HepG2 (cell line): Measurements from ENCODE around the gene FAM83D. TPM values are rescaled to one million over a fixed set of nuclear protein-coding genes. Genes with fewer than 3 reads are reported as not detected.
A peak's percentile ranks its signal among the peaks of the same experiment; 100 is the strongest.

Experiments used
- ATAC-seq: fragments of 200-7000 bp; cut with Tn5 transposase; 3 replicates; pipeline ENCODE4 v1.9.1; 2020; ENCODE audit warnings: mild to moderate bottlenecking, moderate library complexity
- BruUV-seq: library from RNA; stranded (reverse); fragments of 400-500 nt; replicated peaks from 2 replicates; lab custom pipeline; 2021; lab: Mats Ljungman, UMichigan
- CTCF ChIA-PET: fragments of 300-600 bp; formaldehyde crosslinking; extraction: SDS; loops from one replicate; lab custom pipeline; 2021; ENCODE audit warnings: low total read pairs, inconsistent platforms, low intra/inter-chr PET ratio; lab: Yijun Ruan, JAX
- POLR2A ChIA-PET: fragments of 350-600 bp; sonication (Branson Sonifier 250); formaldehyde crosslinking; loops from one replicate; lab custom pipeline; 2020; ENCODE audit warnings: antibody characterized with exemption, inconsistent platforms; lab: Yijun Ruan, JAX
- DNase-seq: peaks from one replicate; pipeline ENCODE4 v3.0.0-alpha.2; 2015; ENCODE audit warnings: low spot score
- FAIRE-seq: peaks from 3 replicates; lab custom pipeline; 2011; peaks lifted over from hg19 to GRCh38; lab: Jason Lieb, UNC
- H2AFZ ChIP-seq: one replicate; pipeline ENCODE4 v1.6.1; 2011; ENCODE audit warnings: low read length, inconsistent platforms
- H3K27ac ChIP-seq: fragments of 300-600 bp; 3 replicates; pipeline ENCODE4 v1.8.0; 2011; ENCODE audit warnings: mixed run types, mild to moderate bottlenecking, mixed read lengths, low read length, inconsistent platforms; ENCODE audit not compliant: insufficient read depth; ENCODE audit errors: extremely low read length
- H3K27me3 ChIP-seq, 2 experiments: fragments of 200-600 bp in 1 of 2; 2 replicates in 1 of 2; 3 replicates in 1 of 2; pipeline versions ENCODE4 v1.6.0 to v1.8.0; 2011; ENCODE audit warnings: low read length in 2 of 2, mild to moderate bottlenecking in 2 of 2, moderate library complexity in 2 of 2, inconsistent platforms in 1 of 2; ENCODE audit not compliant: insufficient read depth in 2 of 2, control insufficient read depth in 1 of 2
- H3K36me3 ChIP-seq, 2 experiments: fragments of 200-600 bp in 1 of 2; replicated peaks in 1 of 2; 2 replicates in 1 of 2; 3 replicates in 1 of 2; pipeline versions ENCODE4 v1.5.1 to v1.8.0; 2011; ENCODE audit warnings: low read length in 2 of 2, inconsistent platforms in 1 of 2; ENCODE audit not compliant: insufficient read depth in 2 of 2, control insufficient read depth in 1 of 2
- H3K4me1 ChIP-seq: 2 replicates; pipeline ENCODE4 v1.5.1; 2012; ENCODE audit warnings: low read length, inconsistent platforms; ENCODE audit not compliant: insufficient read depth
- H3K4me2 ChIP-seq: 2 replicates; pipeline ENCODE4 v1.6.0; 2011; ENCODE audit warnings: low read depth, low read length, inconsistent platforms
- H3K4me3 ChIP-seq, 3 experiments: fragments of 200-600 bp in 1 of 3; sonication (generic), shearing (Covaris generic) in 1 of 3; replicated peaks in 1 of 3; 2 replicates each; pipeline ENCODE4 v1.5.1; 2011 to 2016; ENCODE audit warnings: low read length in 3 of 3, inconsistent platforms in 2 of 3, low read depth in 2 of 3, mild to moderate bottlenecking in 2 of 3, control low read depth in 1 of 3, mixed read lengths in 1 of 3; ENCODE audit not compliant: insufficient read depth in 1 of 3
- H3K79me2 ChIP-seq: one replicate; pipeline ENCODE4 v1.6.1; 2011; ENCODE audit warnings: low read length, inconsistent platforms; ENCODE audit not compliant: insufficient read depth
- H3K9ac ChIP-seq: 2 replicates; pipeline ENCODE4 v1.6.0; 2011; ENCODE audit warnings: mild to moderate bottlenecking, low read depth, low read length, inconsistent platforms; ENCODE audit not compliant: insufficient read depth
- H3K9me3 ChIP-seq: 2 replicates; pipeline ENCODE4 v1.5.1; 2012; ENCODE audit warnings: mild to moderate bottlenecking, low read length
- H4K20me1 ChIP-seq: 2 replicates; pipeline ENCODE4 v1.6.0; 2011; ENCODE audit warnings: inconsistent platforms, mild to moderate bottlenecking, low read length, moderate library complexity; ENCODE audit not compliant: insufficient read depth
- CHD4 ChIP-seq: fragments of 200-600 bp; sonication (generic); IDR thresholded peaks from 2 replicates; pipeline ENCODE4 v1.7.0; 2017; ENCODE audit warnings: mild to moderate bottlenecking, low read length, borderline replicate concordance
- ESRRA ChIP-seq: sonication (generic); formaldehyde crosslinking; IDR thresholded peaks from 2 replicates; pipeline ENCODE4 v1.5.1; 2020; ENCODE audit warnings: mild to moderate bottlenecking, low read depth, missing genetic modification reagents
- FLYWCH1 ChIP-seq: sonication (generic); formaldehyde crosslinking; IDR thresholded peaks from 2 replicates; pipeline ENCODE4 v1.8.1; 2023; ENCODE audit warnings: mild to moderate bottlenecking, missing genetic modification reagents
- FOSL2 ChIP-seq: sonication (generic); formaldehyde crosslinking; IDR thresholded peaks from 2 replicates; pipeline ENCODE4 v1.4.0; 2020; ENCODE audit warnings: missing genetic modification reagents
- FOXJ3 ChIP-seq: sonication (generic); formaldehyde crosslinking; IDR thresholded peaks from 2 replicates; pipeline ENCODE4 v1.4.0; 2020; ENCODE audit warnings: missing genetic modification reagents, mild to moderate bottlenecking, borderline replicate concordance
- GFI1 ChIP-seq: sonication (generic); formaldehyde crosslinking; IDR thresholded peaks from 2 replicates; pipeline ENCODE4 v1.5.0; 2020; ENCODE audit warnings: missing genetic modification reagents, mild to moderate bottlenecking, borderline replicate concordance
- NCOR1 ChIP-seq: fragments of 200-600 bp; sonication (generic); IDR thresholded peaks from 2 replicates; pipeline ENCODE4 v1.7.0; 2017; ENCODE audit warnings: antibody characterized with exemption, low read length, borderline replicate concordance
- RARA ChIP-seq: IDR thresholded peaks from 2 replicates; pipeline ENCODE4 v1.6.1; 2016; ENCODE audit warnings: missing genetic modification reagents, missing compliant biosample characterization
- REL ChIP-seq: sonication (generic); formaldehyde crosslinking; conservative IDR thresholded peaks from 2 replicates; pipeline ENCODE4 v1.8.0; 2022; ENCODE audit warnings: mild to moderate bottlenecking, missing genetic modification reagents, moderate library complexity
- RNF2 ChIP-seq: fragments of 450-650 bp; conservative IDR thresholded peaks from 2 replicates; pipeline ENCODE4 v1.6.1; 2016; ENCODE audit warnings: low read depth
- SMARCE1 ChIP-seq: fragments of 450-650 bp; IDR thresholded peaks from 2 replicates; pipeline ENCODE4 v1.6.1; 2017; ENCODE audit warnings: borderline replicate concordance
- SOX5 ChIP-seq: IDR thresholded peaks from 2 replicates; pipeline ENCODE4 v1.6.1; 2016; ENCODE audit warnings: borderline replicate concordance
- TEAD3 ChIP-seq: optimal IDR thresholded peaks from 2 replicates; pipeline ENCODE3; 2016; ENCODE audit warnings: borderline replicate concordance
- ZGPAT ChIP-seq: IDR thresholded peaks from 2 replicates; pipeline ENCODE4 v1.6.1; 2016; ENCODE audit warnings: mild to moderate bottlenecking
- ZNF451 ChIP-seq: sonication (generic); formaldehyde crosslinking; IDR thresholded peaks from 2 replicates; pipeline ENCODE4 v1.5.0; 2020; ENCODE audit warnings: mild to moderate bottlenecking, missing genetic modification reagents
- ZNF644 ChIP-seq: IDR thresholded peaks from 2 replicates; pipeline ENCODE4 v1.6.1; 2016; ENCODE audit warnings: low read depth
- ZNF768 ChIP-seq: sonication (generic); formaldehyde crosslinking; IDR thresholded peaks from 2 replicates; pipeline ENCODE4 v1.4.0; 2020; ENCODE audit warnings: missing genetic modification reagents
- ZSCAN31 ChIP-seq: sonication (generic); formaldehyde crosslinking; IDR thresholded peaks from 2 replicates; pipeline ENCODE4 v1.5.0; 2020; ENCODE audit warnings: low read depth, mild to moderate bottlenecking, missing genetic modification reagents
- WGBS: methylation state at CpG from one replicate; pipeline ENCODE4 v1.1.6; 2017; ENCODE audit warnings: low lambda C conversion rate; 5-methylcytosine and 5-hydroxymethylcytosine counted together
- in situ Hi-C: cut with HindIII; loops from 2 replicates; pipeline ENCODE4 v1.10.0; 2017; ENCODE audit warnings: low pct_unique_long_range_greater_than_20kb; ENCODE audit not compliant: extremely low pct_ligation_motif_present
- intact Hi-C: fragments of 100-400 bp; cut with micrococcal nuclease; formaldehyde crosslinking; loops from one replicate; pipeline ENCODE4 v1.10.0; 2022; ENCODE audit not compliant: unreplicated experiment
- polyA plus RNA-seq, 8 experiments: library from polyadenylated mRNA; depleted of rRNA in 3 of 8; stranded (reverse) in 7 of 8; unstranded in 1 of 8; fragments of >200 nt; fragmentation: Illumina TruSeq in 4 of 8; extraction: Trizol in 4 of 8; gene quantifications; 2 replicates each; pipeline versions ENCODE4 v1.2.1 to v1.2.3, GENCODE V29; 2011 to 2016; ENCODE audit warnings: low read depth in 4 of 8, missing spikeins in 1 of 8, mixed read lengths in 1 of 8; ENCODE audit not compliant: insufficient read depth in 1 of 8
- total RNA-seq, 5 experiments: library from RNA; depleted of rRNA; stranded (reverse); fragments of >200 nt; fragmentation: Illumina TruSeq; extraction: Trizol; gene quantifications; 2 replicates each; pipeline ENCODE4 v1.2.3, GENCODE V29; 2016; ENCODE audit warnings: low read depth in 1 of 5
- TF ChIP-seq, protein P1 (sequence below): IDR thresholded peaks from 2 replicates; pipeline ENCODE4 v1.6.1; 2018; ENCODE audit warnings: missing genetic modification reagents
- TF ChIP-seq, protein P2 (sequence below): IDR thresholded peaks from 2 replicates; pipeline ENCODE4 v1.6.1; 2016
- TF ChIP-seq, protein P3 (sequence below): sonication (generic); formaldehyde crosslinking; IDR thresholded peaks from 2 replicates; pipeline ENCODE4 v1.9.0; 2021; ENCODE audit warnings: missing genetic modification reagents, borderline replicate concordance

FAM83D gene
- total and polyA plus RNA-seq, 2 of the 13 experiments (the other 11 are each of a cell fraction or from before 2014, with no cell fraction given) = 51.4 to 64.0 TPM

GRCh38 chr20:38935967-38936407 lies 9.8 kb downstream of the FAM83D start:
- FAIRE-seq = no peak
- ATAC-seq = peak; percentile 32; the same call in 2 of the 3 replicates
- Histone ChIP-seq H4K20me1 (peaks cover 16% of the 10 kb centered on the region; the same call in 1 of the 2 replicates), H3K36me3 (peaks cover 31 to 62% of the 10 kb centered on the region in 2 experiments), H3K9ac (no peak overlapping the region), H3K9me3 (no peaks in the 10 kb centered on the region), H3K4me2 (no peak overlapping the region), H3K27me3 (no peaks in the 10 kb centered on the region), H2AFZ (no peak overlapping the region), H3K79me2 (peaks cover 99% of the 10 kb centered on the region), H3K4me3 (no peak overlapping the region), H3K27ac (no peak overlapping the region), H3K4me1 (peaks cover 95% of the 10 kb centered on the region)
- CTCF ChIA-PET = interaction anchor here (0.6 to 1.4 kb wide), 3 partner anchors 10 to 43 kb away, joined by 3 to 4 read pairs (median 3); partner anchors contain the start of gene FAM83D
- WGBS = 97% methylated on average over 5 of the region's 5 CpGs
- intact Hi-C loops (no loop called here), in situ Hi-C loops (no loop called here)
- no TSS peak for BruUV-seq
- no peak for DNase-seq
- POLR2A ChIA-PET = interaction anchor here (0.6 to 1.1 kb wide), 3 partner anchors 9 to 26 kb away, joined by 3 to 4 read pairs (median 4); partner anchors contain the start of gene DHX35
- no peak for TF ChIP-seq RNF2
- 0 out of 2 replicates have a peak, but pooled peaks have one; percentile 24 for TF ChIP-seq RARA (CRISPR knock-in tag)
- TF ChIP-seq, protein P1, sequence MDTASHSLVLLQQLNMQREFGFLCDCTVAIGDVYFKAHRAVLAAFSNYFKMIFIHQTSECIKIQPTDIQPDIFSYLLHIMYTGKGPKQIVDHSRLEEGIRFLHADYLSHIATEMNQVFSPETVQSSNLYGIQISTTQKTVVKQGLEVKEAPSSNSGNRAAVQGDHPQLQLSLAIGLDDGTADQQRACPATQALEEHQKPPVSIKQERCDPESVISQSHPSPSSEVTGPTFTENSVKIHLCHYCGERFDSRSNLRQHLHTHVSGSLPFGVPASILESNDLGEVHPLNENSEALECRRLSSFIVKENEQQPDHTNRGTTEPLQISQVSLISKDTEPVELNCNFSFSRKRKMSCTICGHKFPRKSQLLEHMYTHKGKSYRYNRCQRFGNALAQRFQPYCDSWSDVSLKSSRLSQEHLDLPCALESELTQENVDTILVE (CRISPR knock-in tag) = no peak
- TF ChIP-seq ZNF644 = peak; percentile 17; the same call in 1 of the 2 replicates
- TF ChIP-seq TEAD3 (CRISPR knock-in tag) = peak; percentile 72
- TF ChIP-seq ZNF451 (CRISPR knock-in tag) = no peak
- 0 out of 2 replicates have a peak, but pooled peaks have one; percentile 17 for TF ChIP-seq ZGPAT
- TF ChIP-seq NCOR1 = no peak
- TF ChIP-seq FLYWCH1 = no peak
- TF ChIP-seq ESRRA = no peak
- TF ChIP-seq, protein P2, sequence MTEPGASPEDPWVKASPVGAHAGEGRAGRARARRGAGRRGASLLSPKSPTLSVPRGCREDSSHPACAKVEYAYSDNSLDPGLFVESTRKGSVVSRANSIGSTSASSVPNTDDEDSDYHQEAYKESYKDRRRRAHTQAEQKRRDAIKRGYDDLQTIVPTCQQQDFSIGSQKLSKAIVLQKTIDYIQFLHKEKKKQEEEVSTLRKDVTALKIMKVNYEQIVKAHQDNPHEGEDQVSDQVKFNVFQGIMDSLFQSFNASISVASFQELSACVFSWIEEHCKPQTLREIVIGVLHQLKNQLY = no peak
- TF ChIP-seq CHD4 = no peak
- no peak for TF ChIP-seq ZNF768 (CRISPR knock-in tag)
- TF ChIP-seq, protein P3, sequence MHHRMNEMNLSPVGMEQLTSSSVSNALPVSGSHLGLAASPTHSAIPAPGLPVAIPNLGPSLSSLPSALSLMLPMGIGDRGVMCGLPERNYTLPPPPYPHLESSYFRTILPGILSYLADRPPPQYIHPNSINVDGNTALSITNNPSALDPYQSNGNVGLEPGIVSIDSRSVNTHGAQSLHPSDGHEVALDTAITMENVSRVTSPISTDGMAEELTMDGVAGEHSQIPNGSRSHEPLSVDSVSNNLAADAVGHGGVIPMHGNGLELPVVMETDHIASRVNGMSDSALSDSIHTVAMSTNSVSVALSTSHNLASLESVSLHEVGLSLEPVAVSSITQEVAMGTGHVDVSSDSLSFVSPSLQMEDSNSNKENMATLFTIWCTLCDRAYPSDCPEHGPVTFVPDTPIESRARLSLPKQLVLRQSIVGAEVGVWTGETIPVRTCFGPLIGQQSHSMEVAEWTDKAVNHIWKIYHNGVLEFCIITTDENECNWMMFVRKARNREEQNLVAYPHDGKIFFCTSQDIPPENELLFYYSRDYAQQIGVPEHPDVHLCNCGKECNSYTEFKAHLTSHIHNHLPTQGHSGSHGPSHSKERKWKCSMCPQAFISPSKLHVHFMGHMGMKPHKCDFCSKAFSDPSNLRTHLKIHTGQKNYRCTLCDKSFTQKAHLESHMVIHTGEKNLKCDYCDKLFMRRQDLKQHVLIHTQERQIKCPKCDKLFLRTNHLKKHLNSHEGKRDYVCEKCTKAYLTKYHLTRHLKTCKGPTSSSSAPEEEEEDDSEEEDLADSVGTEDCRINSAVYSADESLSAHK (CRISPR knock-in tag) = no peak
- 0 out of 2 replicates have a peak, but pooled peaks have one; percentile 6 for TF ChIP-seq FOSL2 (CRISPR knock-in tag)
- no peak for TF ChIP-seq REL (CRISPR knock-in tag)
- TF ChIP-seq SMARCE1 = no peak
- TF ChIP-seq SOX5 (CRISPR knock-in tag) = no peak
- no peak for TF ChIP-seq FOXJ3 (CRISPR knock-in tag)
- TF ChIP-seq GFI1 (CRISPR knock-in tag) = no peak
- TF ChIP-seq ZSCAN31 (CRISPR knock-in tag) = no peak
